Vagina (tissue), 2 donors: ENCODE measurements around the gene C21orf91.

Experiments used
- POLR2A ChIP-seq, 2 donors: fragments of 450-650 bp; IDR thresholded peaks; one replicate each; pipeline ENCODE4 v1.6.1; 2017; ENCODE audit warnings: antibody characterized with exemption in 2 of 2, mild to moderate bottlenecking in 2 of 2, moderate library complexity in 2 of 2
- POLR2AphosphoS5 ChIP-seq, 2 donors: sonication (generic); formaldehyde crosslinking; IDR thresholded peaks; one replicate each; pipeline ENCODE4 v1.9.0; 2017; ENCODE audit warnings: antibody characterized with exemption in 2 of 2, mild to moderate bottlenecking in 2 of 2, low read depth in 1 of 2; ENCODE audit not compliant: insufficient read depth in 1 of 2
- TF ChIP-seq, protein P1 (sequence below), 3 experiments: fragments of 450-650 bp in 2 of 3; fragments of 200-600 bp in 1 of 3; sonication (generic) in 1 of 3; IDR thresholded peaks; one replicate each; pipeline ENCODE4 v1.5.1; 2017 to 2019; ENCODE audit warnings: antibody characterized with exemption in 3 of 3, mild to moderate bottlenecking in 2 of 3, moderate library complexity in 2 of 3

- TF ChIP-seq, protein P1, sequence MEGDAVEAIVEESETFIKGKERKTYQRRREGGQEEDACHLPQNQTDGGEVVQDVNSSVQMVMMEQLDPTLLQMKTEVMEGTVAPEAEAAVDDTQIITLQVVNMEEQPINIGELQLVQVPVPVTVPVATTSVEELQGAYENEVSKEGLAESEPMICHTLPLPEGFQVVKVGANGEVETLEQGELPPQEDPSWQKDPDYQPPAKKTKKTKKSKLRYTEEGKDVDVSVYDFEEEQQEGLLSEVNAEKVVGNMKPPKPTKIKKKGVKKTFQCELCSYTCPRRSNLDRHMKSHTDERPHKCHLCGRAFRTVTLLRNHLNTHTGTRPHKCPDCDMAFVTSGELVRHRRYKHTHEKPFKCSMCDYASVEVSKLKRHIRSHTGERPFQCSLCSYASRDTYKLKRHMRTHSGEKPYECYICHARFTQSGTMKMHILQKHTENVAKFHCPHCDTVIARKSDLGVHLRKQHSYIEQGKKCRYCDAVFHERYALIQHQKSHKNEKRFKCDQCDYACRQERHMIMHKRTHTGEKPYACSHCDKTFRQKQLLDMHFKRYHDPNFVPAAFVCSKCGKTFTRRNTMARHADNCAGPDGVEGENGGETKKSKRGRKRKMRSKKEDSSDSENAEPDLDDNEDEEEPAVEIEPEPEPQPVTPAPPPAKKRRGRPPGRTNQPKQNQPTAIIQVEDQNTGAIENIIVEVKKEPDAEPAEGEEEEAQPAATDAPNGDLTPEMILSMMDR (IDR thresholded peaks at IDR 0.05) = no peak
- TF ChIP-seq POLR2A (IDR thresholded peaks at IDR 0.05) (no peak), POLR2AphosphoS5 (IDR thresholded peaks at IDR 0.05; ENCODE audit: insufficient read depth in 1 of 2, low read depth in 1 of 2) (no peak)
These were observed 39.2 kb downstream of the C21orf91 start for GRCh38 chr21:17779980-17780379.
